ENCODE results near the gene TRPV3.
"Not testable (repeated sequence)": the region's sequence is repeated elsewhere in the genome, so short reads cannot be mapped to it uniquely, and the experiment has no call there.

TRPV3 gene

DNA sequence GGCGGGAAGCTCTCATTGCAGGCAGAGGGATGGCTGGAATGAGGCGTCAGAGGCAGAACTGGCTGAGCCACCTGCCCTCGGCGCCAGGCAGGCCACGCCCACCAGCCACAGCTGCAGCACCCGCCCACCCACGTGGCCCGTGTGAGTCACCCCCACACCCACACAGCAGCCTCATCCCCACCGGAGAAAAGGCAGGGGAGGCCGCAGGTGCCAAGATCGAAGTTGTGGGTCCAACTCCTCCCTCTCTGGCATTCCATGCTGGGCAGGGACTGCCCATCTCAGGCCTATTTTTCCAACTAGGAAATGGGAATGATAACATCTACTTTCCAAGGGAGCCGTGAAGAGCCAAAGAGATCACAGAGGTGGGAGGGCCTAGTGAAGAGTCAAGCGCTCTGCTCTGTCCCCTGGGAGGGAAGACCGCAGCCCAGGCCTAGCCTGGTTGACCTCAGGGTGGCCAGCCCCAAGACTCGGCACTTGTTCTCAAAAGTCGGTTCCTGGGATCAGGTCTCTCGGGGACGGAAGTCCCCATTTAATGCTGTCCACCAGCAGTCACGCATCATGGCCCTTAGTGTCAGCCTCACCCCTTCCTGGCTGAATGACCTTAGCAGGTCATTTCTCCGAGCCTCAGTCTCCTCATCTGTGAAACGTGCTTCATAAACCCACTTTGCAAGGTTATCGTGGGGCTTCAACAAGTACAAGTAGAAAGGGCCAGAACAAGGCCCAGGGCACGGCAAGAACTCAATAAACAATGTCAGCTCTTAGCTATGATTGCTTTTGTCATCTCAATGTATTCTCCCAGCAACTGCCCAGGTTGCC lies at the start of gene TRPV3:
TSS of gene TRPV3 (minus strand) at position 45 of the 816 bp plus-strand sequence. CDS start 2,962 bp downstream, outside the sequence.
- DNase-seq: no peak

DNA sequence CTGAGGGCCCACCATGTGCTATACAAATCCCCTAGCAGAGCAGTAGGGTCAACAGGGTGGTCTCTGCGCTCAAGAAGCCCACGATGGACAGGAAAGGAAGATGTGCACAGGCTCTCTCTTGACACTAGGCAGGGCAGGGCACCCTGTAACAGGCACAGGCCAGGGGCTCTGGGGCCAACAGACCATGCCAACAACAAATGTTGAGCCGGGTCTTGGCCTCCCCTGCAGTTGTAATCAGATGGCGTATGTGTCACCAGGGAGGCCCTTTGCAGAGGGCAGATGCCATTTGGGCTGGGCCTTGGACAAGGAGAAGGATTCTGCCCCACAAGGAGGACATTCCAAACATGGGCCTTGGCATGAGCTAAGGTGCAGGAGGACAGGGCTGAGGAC lies 46.3 kb upstream of the TRPV3 start:
- DNase-seq: no peak

DNA sequence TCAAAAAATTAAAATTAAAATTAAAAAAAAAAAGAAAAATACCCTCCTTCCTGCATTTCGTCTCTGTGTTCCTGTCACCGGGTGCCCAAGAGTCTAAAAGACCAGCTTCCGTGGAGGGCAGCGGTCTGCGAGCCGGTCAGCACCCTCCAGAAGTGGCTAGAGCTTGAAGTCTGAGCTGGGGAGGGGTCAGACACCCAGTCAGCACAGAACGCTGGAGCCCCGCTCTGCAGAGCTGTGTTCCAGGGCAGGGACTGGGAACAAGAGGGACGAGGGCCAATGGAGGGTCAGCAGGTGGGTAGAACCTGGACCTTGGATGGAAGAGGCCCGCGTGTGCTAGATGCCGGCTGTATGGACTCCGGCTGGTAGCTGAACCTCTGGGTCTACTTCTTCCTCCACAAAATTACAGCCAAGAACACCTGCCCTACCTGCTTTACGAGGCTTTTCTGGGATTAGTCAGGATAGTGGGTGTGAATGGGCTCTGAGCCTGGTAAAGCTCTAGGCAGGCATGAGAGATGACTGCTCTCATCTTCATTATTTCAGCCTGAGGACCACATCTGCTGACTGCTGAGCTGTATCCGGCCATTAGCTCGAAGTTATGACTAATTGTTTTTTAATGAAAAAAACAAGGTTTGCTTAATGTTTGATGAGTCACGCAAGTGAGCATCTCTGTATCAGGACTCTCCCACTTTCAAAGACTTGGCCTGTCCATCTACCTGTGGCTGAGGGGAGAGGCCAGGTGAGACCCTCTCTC lies 45.7 kb upstream of the TRPV3 start:
- no peak for DNase-seq

DNA sequence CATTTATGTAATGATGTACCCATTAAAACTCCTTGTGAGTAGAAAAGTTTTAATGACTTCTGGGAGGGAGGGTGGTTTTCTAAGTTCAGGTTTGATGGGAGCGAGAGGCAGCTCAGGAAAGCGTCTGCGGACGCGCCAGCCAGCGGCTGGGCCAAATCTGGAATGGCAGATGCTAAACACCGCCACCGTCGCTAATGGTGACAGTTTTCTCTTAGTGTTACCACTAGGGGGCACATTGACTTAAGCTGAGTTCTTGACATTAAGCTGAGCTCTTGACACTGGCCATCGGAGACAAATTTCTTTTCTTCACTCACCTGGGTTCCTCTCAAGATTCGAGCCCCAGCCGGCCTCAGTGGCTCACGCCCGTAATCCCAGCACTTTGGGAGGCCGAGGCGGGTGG lies 44.9 kb upstream of the TRPV3 start:
- DNase-seq: no peak

DNA sequence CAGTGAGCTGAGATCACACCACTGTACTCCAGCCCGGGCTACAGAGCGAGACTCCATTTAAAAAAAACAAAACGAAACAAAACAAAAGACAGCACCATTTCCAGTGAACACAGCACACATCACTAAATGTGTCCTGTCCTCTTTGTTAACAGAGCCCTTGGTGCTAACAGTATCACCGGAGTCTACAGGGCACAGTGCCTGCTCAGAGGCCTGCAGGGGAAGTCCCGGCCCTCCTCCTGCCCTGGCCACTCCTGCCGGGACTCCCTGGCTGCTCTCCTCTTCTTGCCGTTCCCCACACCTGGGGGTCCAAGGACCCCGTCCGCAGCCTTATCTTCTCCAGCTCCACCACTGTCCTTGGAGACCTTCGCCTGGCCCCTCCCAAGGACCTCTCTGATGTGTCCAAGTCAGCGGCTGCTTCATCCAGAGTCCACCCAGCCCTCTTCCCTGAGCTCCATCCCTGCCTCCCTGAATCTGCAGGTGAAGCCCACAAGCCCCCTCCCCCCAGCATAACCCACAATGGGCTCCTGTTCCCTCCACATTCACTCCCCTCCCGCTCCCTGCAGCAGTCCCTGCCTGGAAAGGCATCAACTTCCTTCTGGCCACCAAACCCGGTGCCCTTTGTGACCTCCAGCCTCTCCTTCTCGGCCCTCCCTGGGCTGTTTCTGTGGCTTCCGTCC lies 43.1 kb upstream of the TRPV3 start:
- no peak for DNase-seq

DNA sequence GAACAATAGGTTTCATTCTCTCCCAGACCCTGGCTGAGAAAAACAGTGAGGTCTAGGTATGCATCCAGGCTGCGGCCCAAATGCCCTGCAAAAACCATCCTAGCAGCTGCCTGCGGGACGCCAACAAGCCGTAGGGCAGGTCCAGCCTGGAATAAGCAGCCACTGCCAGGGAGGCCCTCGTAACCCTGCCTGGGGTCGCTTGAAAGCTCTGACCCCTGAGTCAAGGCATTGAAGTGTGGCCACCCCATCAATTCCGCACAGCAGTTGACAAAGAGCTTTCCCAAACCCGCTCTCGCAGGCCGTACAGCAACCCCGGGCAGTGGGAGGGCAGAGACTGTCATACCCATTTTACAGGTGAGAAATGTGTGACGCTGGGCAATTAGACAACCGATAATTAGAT lies 40.5 kb upstream of the TRPV3 start:
- DNase-seq: no peak

DNA sequence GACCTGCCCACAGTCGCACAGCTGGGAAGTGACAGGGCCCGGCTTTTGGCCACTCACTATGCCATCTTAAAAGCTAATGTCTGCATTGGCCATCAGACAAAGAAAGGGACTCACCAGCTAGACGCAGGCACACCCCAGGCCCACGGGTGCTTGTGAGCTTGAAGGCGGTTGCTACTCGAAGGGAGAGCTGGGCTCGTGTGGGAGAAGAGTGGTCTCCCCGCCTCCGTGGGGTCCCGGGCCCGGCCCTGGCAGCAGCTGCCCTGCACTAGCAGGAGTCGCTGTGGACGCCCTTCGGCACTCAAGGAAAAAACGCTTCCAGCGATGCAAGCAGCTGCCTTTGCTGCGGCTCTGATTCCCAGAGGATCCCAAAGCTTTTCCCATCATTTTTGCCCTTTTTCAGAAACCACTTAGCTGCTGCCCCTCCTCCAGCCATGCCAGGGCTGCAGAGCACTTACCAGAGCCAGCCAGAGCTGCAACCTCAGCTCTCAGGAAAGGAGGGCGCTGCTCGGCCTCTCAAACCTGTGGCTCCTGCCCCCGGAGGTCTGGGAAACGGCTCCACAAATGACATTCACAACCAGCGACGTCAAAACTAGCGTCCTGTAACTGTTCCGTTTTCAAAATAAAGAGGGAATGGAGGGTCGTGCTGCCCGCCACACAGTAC lies 39.3 kb upstream of the TRPV3 start:
- DNase-seq: no peak

GRCh38 chr17:3594976-3595375 lies 37.4 kb upstream of the TRPV3 start:
- no peak for DNase-seq

- no peak for DNase-seq
These were observed 36.6 kb upstream of the TRPV3 start for GRCh38 chr17:3594051-3594800.

GRCh38 chr17:3593384-3593783 lies 35.8 kb upstream of the TRPV3 start:
- DNase-seq: no peak

- DNase-seq: no peak
These were observed 34.7 kb upstream of the TRPV3 start for GRCh38 chr17:3592216-3592860.

GRCh38 chr17:3590768-3591167 lies 33.2 kb upstream of the TRPV3 start:
- no peak for DNase-seq

DNA sequence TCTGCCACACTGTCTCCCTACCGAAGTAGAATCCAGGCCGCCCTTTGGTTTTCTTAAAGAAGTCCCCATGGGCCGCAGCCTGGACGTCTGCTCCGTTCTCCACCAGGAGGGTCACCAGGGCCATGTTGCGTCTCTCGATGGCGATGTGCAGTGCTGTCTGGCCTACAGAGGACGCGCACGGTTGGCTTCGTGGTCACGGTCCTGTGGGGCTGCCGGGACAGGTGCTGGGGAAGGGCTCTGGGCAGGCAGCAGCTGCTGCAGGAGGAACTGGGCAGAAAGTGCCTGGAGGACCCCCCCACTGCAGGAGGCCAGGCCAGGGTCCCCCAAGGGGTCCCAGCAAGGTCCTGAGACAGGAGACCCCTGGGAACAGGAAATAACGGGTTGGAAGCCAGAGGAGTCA lies 32.6 kb upstream of the TRPV3 start:
- no peak for DNase-seq

GRCh38 chr17:3589784-3590183 lies 32.2 kb upstream of the TRPV3 start:
- no peak for DNase-seq

- DNase-seq: no peak
These were observed 28.2 kb upstream of the TRPV3 start for GRCh38 chr17:3585826-3586225.

DNA sequence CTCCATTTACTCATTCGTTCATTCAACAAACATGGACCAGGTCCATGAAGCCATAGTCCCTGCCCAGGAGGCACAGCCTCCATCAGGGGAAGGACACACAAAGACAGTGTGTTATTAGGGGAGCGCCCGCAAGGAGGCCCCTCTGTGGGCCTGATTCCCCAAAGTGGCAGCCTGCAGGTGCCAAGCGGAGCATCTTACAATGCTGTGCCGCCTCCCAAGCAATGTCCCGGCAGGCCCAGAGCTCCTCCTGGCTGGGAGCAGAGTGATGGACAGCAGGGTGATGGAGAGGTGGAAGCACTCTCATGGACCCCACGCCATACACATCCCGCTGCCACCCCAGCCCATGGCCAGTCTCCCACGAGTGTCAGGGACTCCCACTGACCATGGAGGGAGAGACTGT lies 25.8 kb upstream of the TRPV3 start:
- DNase-seq: no peak

DNA sequence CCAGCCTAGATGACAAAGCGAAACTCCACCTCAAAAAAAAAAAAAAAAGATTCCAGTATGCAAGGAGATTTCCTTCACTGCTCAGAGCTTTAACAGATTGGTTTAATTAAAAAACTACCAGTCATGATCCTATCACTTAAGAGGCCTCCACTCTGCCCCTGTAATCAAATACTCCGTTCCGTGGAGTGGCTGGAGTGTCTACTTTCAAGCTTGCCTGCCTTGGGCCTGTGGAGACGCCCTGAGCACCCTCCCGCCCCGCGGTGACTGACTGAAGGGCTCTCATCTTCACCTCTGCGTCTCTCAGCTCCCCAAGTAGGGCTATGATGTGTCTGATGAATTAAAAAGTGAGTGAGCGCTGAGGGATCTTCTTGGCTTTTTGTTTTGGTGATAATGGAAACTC lies 25.3 kb upstream of the TRPV3 start:
- DNase-seq: no peak

DNA sequence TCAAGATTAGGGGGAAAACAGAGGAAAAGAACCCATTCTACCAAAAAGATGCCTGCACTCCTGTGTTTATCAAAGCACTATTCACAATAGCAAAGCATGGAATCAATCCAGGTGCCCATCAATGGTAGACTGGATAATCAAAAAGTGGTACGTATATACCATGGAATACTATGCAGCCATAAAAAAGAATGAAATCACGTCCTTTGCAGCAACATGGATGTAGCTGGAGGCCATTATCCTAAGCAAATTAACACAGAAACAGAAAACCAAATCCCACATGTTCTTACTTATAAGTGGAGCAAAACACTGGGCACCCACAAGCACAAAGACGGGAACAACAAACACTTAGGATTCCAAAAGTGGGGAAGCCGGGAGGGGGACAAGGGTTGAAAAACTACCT lies 21.1 kb upstream of the TRPV3 start:
- not testable (repeated sequence) for DNase-seq

- DNase-seq: no peak
These were observed 19.4 kb upstream of the TRPV3 start for GRCh38 chr17:3576970-3577369.

DNA sequence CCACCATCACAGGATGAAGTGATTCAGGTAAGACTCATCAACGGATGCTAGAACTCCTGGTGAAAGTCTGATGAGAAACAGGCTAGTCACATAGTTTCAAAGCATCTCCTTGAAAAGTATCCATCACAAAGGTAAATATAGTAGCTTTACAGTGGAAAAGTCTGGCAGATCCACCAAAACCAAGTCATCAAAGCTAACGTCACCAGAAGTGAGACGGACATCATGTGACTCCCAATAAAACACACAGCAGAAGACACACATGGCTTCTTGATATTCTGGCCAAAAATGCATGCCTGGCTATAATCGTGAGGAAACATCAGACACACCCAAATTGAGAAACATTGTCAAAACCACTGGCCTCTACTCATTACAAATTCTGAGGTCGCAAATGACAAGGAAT lies 17.9 kb upstream of the TRPV3 start:
- DNase-seq: no peak

GRCh38 chr17:3574231-3574630 lies 16.6 kb upstream of the TRPV3 start:
- no peak for DNase-seq
